GM12891 (cell line): ENCODE data around the gene EGLN1.

ENCODE experiments used
- POLR2A ChIP-seq: IDR thresholded peaks from 2 replicates; pipeline ENCODE4 v1.6.1; 2011; ENCODE audit warnings: low read depth, low read length, control low read depth
- TAF1 ChIP-seq: IDR thresholded peaks from 2 replicates; pipeline ENCODE4 v1.6.1; 2011; ENCODE audit warnings: low read depth, low read length, control low read depth

DNA sequence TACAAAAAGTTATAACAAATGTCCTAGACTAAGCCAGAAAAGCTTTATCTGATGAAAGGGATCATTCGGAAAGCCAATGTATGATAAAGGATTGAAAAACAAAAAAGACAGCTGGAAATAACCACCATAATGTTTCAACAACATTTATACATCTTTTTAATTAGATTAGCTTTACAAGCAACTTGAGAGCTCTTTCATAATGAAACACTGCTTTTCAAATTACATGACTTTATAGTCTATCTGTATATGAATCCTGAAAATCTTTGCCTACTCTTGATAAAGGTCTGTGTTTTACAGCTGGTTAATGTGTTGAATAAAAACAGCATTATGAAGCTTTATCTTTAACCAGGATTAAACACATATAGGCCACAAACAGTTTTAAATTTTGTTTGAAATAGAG is 58.5 kb downstream of the EGLN1 start:
- TF ChIP-seq TAF1: no peak
- TF ChIP-seq POLR2A: no peak
